ENCODE measurements around the gene CLPX.

The CLPX gene

GRCh38 chr15:65165875-65166274 is 19.3 kb downstream of the CLPX start:
- no peaks in the 10 kb centered on the region for H3K4me1 ChIP-seq (ENCODE audit: insufficient read depth, low read length, poor library complexity, severe bottlenecking)
- H3K9me3 ChIP-seq (ENCODE audit: insufficient read depth, low read depth, low read length): no peaks in the 10 kb centered on the region
- H3K4me3 ChIP-seq (ENCODE audit: low read length, poor library complexity, severe bottlenecking): no peak overlapping the region
- H3K36me3 ChIP-seq (ENCODE audit: insufficient read depth, low read length): peaks cover 61% of the 10 kb centered on the region
- H3K4me2 ChIP-seq (ENCODE audit: low read depth, low read length, poor library complexity, severe bottlenecking): no peak overlapping the region
- peaks cover 5% of the 10 kb centered on the region for H4K20me1 ChIP-seq (ENCODE audit: insufficient read depth, low read length, poor library complexity, severe bottlenecking)
- H3K9ac ChIP-seq (ENCODE audit: low read depth, low read length, poor library complexity, severe bottlenecking): no peak overlapping the region
- H3F3A ChIP-seq (ENCODE audit: low read depth): no peaks in the 10 kb centered on the region
- no peaks in the 10 kb centered on the region for H3K27me3 ChIP-seq (ENCODE audit: insufficient read depth, low read length, poor library complexity, severe bottlenecking)
- TF ChIP-seq EZH2phosphoT487 (IDR thresholded peaks at IDR 0.05; ENCODE audit: borderline replicate concordance): no peak
- no peak for TF ChIP-seq CTCF (conservative IDR thresholded peaks at IDR 0.05; ENCODE audit: low read length)
- H3K9me2 ChIP-seq (replicated peaks; ENCODE audit: low read depth, low read length): no peaks in the 10 kb centered on the region
- H2AFZ ChIP-seq (ENCODE audit: low read length): no peak overlapping the region
- peaks cover 19% of the 10 kb centered on the region for H3K79me2 ChIP-seq (ENCODE audit: insufficient read depth, low read length)

- Histone ChIP-seq H3F3A (ENCODE audit: low read depth) (no peaks in the 10 kb centered on the region), H3K4me1 (ENCODE audit: insufficient read depth, low read length, poor library complexity, severe bottlenecking) (no peaks in the 10 kb centered on the region), H3K9me3 (ENCODE audit: insufficient read depth, low read depth, low read length) (no peaks in the 10 kb centered on the region), H3K36me3 (ENCODE audit: insufficient read depth, low read length) (peaks cover 54% of the 10 kb centered on the region), H3K9ac (ENCODE audit: low read depth, low read length, poor library complexity, severe bottlenecking) (no peak overlapping the region), H2AFZ (ENCODE audit: low read length) (no peak overlapping the region), H3K27me3 (ENCODE audit: insufficient read depth, low read length, poor library complexity, severe bottlenecking) (no peaks in the 10 kb centered on the region), H3K9me2 (replicated peaks; ENCODE audit: low read depth, low read length) (no peaks in the 10 kb centered on the region), H3K79me2 (ENCODE audit: insufficient read depth, low read length) (peaks cover 13% of the 10 kb centered on the region), H3K4me3 (ENCODE audit: low read length, poor library complexity, severe bottlenecking) (no peak overlapping the region), H3K4me2 (ENCODE audit: low read depth, low read length, poor library complexity, severe bottlenecking) (no peak overlapping the region), H4K20me1 (ENCODE audit: insufficient read depth, low read length, poor library complexity, severe bottlenecking) (peaks cover 5% of the 10 kb centered on the region)
- TF ChIP-seq EZH2phosphoT487 (IDR thresholded peaks at IDR 0.05; ENCODE audit: borderline replicate concordance): no peak
- TF ChIP-seq CTCF (conservative IDR thresholded peaks at IDR 0.05; ENCODE audit: low read length): no peak
Observed at GRCh38 chr15:65164139-65164538, 21.0 kb downstream of the CLPX start.

DNA sequence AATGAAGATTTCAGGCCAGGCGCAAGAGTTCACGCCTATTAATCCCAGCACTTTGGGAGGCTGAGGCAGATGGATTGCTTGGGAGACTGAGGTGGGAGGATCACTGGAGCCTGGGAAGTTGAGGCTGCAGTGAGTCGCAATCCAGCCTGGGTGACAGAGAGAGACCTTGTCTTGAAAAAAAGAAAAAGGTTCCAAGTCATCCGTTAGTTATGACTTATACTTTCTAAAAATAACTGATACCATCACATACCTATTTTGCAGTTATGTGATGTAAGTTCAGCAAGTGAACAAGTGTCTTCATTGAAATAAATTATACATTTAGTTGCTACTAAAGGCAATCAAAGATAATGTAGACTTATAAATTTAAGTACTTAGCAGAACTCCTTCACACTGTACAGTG is 22.1 kb downstream of the CLPX start:
- TF ChIP-seq EZH2phosphoT487 (IDR thresholded peaks at IDR 0.05; ENCODE audit: borderline replicate concordance) (no peak), CTCF (conservative IDR thresholded peaks at IDR 0.05; ENCODE audit: low read length) (no peak)
- Histone ChIP-seq H3F3A (ENCODE audit: low read depth) (no peaks in the 10 kb centered on the region), H3K36me3 (ENCODE audit: insufficient read depth, low read length) (peaks cover 65% of the 10 kb centered on the region), H4K20me1 (ENCODE audit: insufficient read depth, low read length, poor library complexity, severe bottlenecking) (peaks cover 5% of the 10 kb centered on the region), H2AFZ (ENCODE audit: low read length) (no peak overlapping the region), H3K4me3 (ENCODE audit: low read length, poor library complexity, severe bottlenecking) (no peak overlapping the region), H3K9ac (ENCODE audit: low read depth, low read length, poor library complexity, severe bottlenecking) (no peak overlapping the region), H3K9me2 (replicated peaks; ENCODE audit: low read depth, low read length) (no peaks in the 10 kb centered on the region), H3K9me3 (ENCODE audit: insufficient read depth, low read depth, low read length) (no peaks in the 10 kb centered on the region), H3K27me3 (ENCODE audit: insufficient read depth, low read length, poor library complexity, severe bottlenecking) (no peaks in the 10 kb centered on the region), H3K4me2 (ENCODE audit: low read depth, low read length, poor library complexity, severe bottlenecking) (no peak overlapping the region), H3K79me2 (ENCODE audit: insufficient read depth, low read length) (peaks cover 13% of the 10 kb centered on the region), H3K4me1 (ENCODE audit: insufficient read depth, low read length, poor library complexity, severe bottlenecking) (no peaks in the 10 kb centered on the region)
